Trophoblast cell (in vitro differentiated cells and primary cell): ENCODE results near the gene NOMO2.
"Not testable (repeated sequence)": the region's sequence is repeated elsewhere in the genome, so short reads cannot be mapped to it uniquely, and the experiment has no call there.

Experiments
- DNase-seq, 2 donors: peaks; one replicate each; pipeline ENCODE4 v3.0.0-alpha.2; 2016
- H2AFZ ChIP-seq: 2 replicates; pipeline ENCODE4 v1.6.1; 2013; ENCODE audit warnings: low read length, moderate library complexity, mild to moderate bottlenecking; ENCODE audit not compliant: insufficient read depth, poor library complexity
- H2AK5ac ChIP-seq: 2 replicates; pipeline ENCODE4 v1.6.1; 2013; ENCODE audit warnings: mild to moderate bottlenecking, low read length
- H2BK120ac ChIP-seq: 2 replicates; pipeline ENCODE4 v1.6.1; 2013; ENCODE audit warnings: low read length, mild to moderate bottlenecking, moderate library complexity; ENCODE audit not compliant: insufficient read depth, poor library complexity
- H2BK12ac ChIP-seq: 2 replicates; pipeline ENCODE4 v1.6.1; 2013; ENCODE audit warnings: mild to moderate bottlenecking, low read length, moderate library complexity
- H2BK5ac ChIP-seq: 2 replicates; pipeline ENCODE4 v1.6.1; 2013; ENCODE audit warnings: low read length, low read depth, moderate library complexity, mild to moderate bottlenecking; ENCODE audit not compliant: poor library complexity
- H3K14ac ChIP-seq: 2 replicates; pipeline ENCODE4 v1.6.1; 2013; ENCODE audit warnings: mild to moderate bottlenecking, low read length
- H3K18ac ChIP-seq: 2 replicates; pipeline ENCODE4 v1.6.1; 2013; ENCODE audit warnings: mild to moderate bottlenecking, low read length
- H3K23ac ChIP-seq: 2 replicates; pipeline ENCODE4 v1.6.1; 2013; ENCODE audit warnings: low read length
- H3K27ac ChIP-seq: 2 replicates; pipeline ENCODE4 v1.5.1; 2013; ENCODE audit warnings: low read depth, mild to moderate bottlenecking, inconsistent platforms, low read length, moderate library complexity
- H3K27me3 ChIP-seq: 2 replicates; pipeline ENCODE4 v1.6.1; 2013; ENCODE audit warnings: inconsistent platforms, mild to moderate bottlenecking, low read length, moderate library complexity; ENCODE audit not compliant: insufficient read depth
- H3K36me3 ChIP-seq, 2 experiments: 1 replicate in 1 of 2; 2 replicates in 1 of 2; pipeline ENCODE4 v1.6.1; 2013; ENCODE audit warnings: low read length in 2 of 2, mild to moderate bottlenecking in 2 of 2, moderate library complexity in 1 of 2; ENCODE audit not compliant: insufficient read depth in 2 of 2, control insufficient read depth in 1 of 2
- H3K4ac ChIP-seq: 2 replicates; pipeline ENCODE4 v1.6.1; 2013; ENCODE audit warnings: low read depth, mild to moderate bottlenecking, low read length, moderate library complexity
- H3K4me1 ChIP-seq, 2 experiments: 1 replicate in 1 of 2; 2 replicates in 1 of 2; pipeline ENCODE4 v1.6.1; 2013; ENCODE audit warnings: low read length in 2 of 2, mild to moderate bottlenecking in 2 of 2, moderate library complexity in 1 of 2; ENCODE audit not compliant: insufficient read depth in 2 of 2, control insufficient read depth in 1 of 2
- H3K4me2 ChIP-seq: 2 replicates; pipeline ENCODE4 v1.6.1; 2013; ENCODE audit warnings: inconsistent platforms, mild to moderate bottlenecking, low read length, moderate library complexity
- H3K4me3 ChIP-seq: 2 replicates; pipeline ENCODE4 v1.5.1; 2013; ENCODE audit warnings: mild to moderate bottlenecking, low read depth, low read length, inconsistent platforms
- H3K79me1 ChIP-seq: one replicate; pipeline ENCODE4 v1.6.1; 2013; ENCODE audit warnings: low read length
- H3K79me2 ChIP-seq: 2 replicates; pipeline ENCODE4 v1.6.1; 2013; ENCODE audit warnings: low read length, mild to moderate bottlenecking; ENCODE audit not compliant: control insufficient read depth, insufficient read depth, poor library complexity
- H3K9ac ChIP-seq: 2 replicates; pipeline ENCODE4 v1.6.1; 2013; ENCODE audit warnings: mild to moderate bottlenecking, low read length
- H3K9me3 ChIP-seq: 2 replicates; pipeline ENCODE4 v1.6.1; 2013; ENCODE audit warnings: low read depth, mild to moderate bottlenecking, control low read depth, inconsistent platforms, low read length; ENCODE audit not compliant: insufficient read depth
- H4K12ac ChIP-seq: 2 replicates; pipeline ENCODE4 v1.6.1; 2013; ENCODE audit warnings: low read depth, mild to moderate bottlenecking, low read length, moderate library complexity
- H4K8ac ChIP-seq: 2 replicates; pipeline ENCODE4 v1.6.1; 2013; ENCODE audit warnings: low read depth, mild to moderate bottlenecking, low read length, moderate library complexity
- H4K91ac ChIP-seq: one replicate; pipeline ENCODE4 v1.6.1; 2013; ENCODE audit warnings: low read depth, mild to moderate bottlenecking, low read length, moderate library complexity
- WGBS: extraction: QIAGEN DNeasy Blood & Tissue Kit; methylation state at CpG from one replicate; pipeline ENCODE4 v1.1.7; 2013; ENCODE audit warnings: missing lambda C conversion rate; ENCODE audit not compliant: insufficient read length, insufficient coverage; ENCODE audit errors: extremely low coverage; 5-methylcytosine and 5-hydroxymethylcytosine counted together

Gene NOMO2

DNA sequence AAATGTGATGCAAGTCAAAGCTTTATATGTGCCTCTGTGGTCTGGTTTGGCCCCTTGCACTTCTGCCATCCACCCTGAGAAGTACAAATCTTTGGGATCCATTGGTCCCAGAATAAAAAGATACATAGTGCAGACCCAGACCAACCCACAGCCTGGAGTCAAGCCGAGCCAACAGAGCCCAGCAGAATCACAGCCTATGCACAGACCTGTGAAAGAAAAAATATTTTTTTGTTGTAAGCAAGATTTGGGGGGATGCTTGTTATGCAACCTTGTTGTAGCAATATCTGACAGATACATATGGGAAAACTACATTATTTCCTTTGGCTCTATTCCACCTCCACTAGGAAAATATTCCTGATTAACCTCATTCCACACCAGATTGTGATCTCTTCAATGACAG is 36.7 kb upstream of the NOMO2 start:
- H3K4ac ChIP-seq, H3K4me3 ChIP-seq, H3K4me2 ChIP-seq, H2BK12ac ChIP-seq, H2BK120ac ChIP-seq, H2AK5ac ChIP-seq, H4K91ac ChIP-seq, H4K12ac ChIP-seq, H3K9me3 ChIP-seq, H3K14ac ChIP-seq, H2AFZ ChIP-seq, H2BK5ac ChIP-seq, H3K23ac ChIP-seq, H3K9ac ChIP-seq, H3K79me2 ChIP-seq, H3K79me1 ChIP-seq, H3K36me3 ChIP-seq, H3K4me1 ChIP-seq, H3K18ac ChIP-seq, H4K8ac ChIP-seq, H3K27ac ChIP-seq, H3K27me3 ChIP-seq: not testable (repeated sequence)
- DNase-seq = peak in 1 of 2 donors; percentile 1
- WGBS = no CpG with 5 or more reads among the region's 1 CpG

DNA sequence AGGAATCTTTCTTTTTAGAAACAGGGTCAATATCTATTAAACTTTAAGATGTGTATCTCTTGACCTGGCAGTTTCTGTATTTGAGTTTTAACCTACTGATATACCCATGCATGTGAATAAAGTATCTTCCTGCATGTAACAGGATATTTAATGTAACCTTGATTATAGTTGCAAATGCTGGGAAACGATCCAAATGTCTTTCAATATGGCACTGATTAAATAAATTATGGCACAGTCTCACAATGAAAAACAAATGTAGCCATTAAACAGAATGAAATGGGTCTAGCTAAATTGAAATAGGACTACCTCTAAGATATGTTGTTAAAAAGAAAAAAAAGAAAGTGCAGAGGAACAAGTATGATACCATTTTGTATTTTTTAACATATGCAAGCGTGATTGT is 35.8 kb upstream of the NOMO2 start:
- not testable (repeated sequence) for H3K79me2 ChIP-seq, H2BK120ac ChIP-seq, H4K12ac ChIP-seq, DNase-seq, H2AFZ ChIP-seq, H3K4ac ChIP-seq, H2BK5ac ChIP-seq, H3K27me3 ChIP-seq, H2AK5ac ChIP-seq, H3K18ac ChIP-seq, H3K27ac ChIP-seq, H2BK12ac ChIP-seq, H3K4me1 ChIP-seq, H3K14ac ChIP-seq, H3K9ac ChIP-seq, H3K36me3 ChIP-seq, H4K91ac ChIP-seq, H4K8ac ChIP-seq, H3K23ac ChIP-seq, H3K79me1 ChIP-seq, H3K9me3 ChIP-seq, H3K4me3 ChIP-seq, H3K4me2 ChIP-seq
- WGBS = no CpG with 5 or more reads among the region's 2 CpGs

DNA sequence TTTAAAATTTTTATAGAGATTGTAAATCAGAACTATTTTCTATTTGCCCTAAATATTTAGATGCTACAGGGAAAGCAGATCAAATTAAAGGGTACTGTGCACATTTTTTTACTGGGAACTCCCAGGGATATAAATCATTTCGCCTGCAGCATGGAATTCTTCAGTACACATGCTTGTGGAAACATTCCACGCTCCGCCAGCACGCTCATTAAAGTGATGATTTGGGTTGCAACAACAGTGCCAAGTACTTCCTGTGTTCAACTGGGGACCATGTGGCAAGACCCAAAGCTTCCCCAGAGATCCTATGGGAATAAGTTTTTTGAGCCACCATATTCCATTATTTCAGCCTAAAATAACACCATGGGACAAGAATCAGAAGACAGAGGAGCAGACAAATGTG is 35.4 kb upstream of the NOMO2 start:
- not testable (repeated sequence) for H3K4me2 ChIP-seq, H3K4ac ChIP-seq, H4K8ac ChIP-seq, H3K27me3 ChIP-seq, H2BK120ac ChIP-seq, H2AFZ ChIP-seq, H3K36me3 ChIP-seq, H3K27ac ChIP-seq, H3K79me1 ChIP-seq, H2AK5ac ChIP-seq, H3K9ac ChIP-seq, H4K91ac ChIP-seq, H3K79me2 ChIP-seq, H3K18ac ChIP-seq, H3K4me3 ChIP-seq, H3K23ac ChIP-seq, H3K9me3 ChIP-seq, H4K12ac ChIP-seq, H3K4me1 ChIP-seq, H2BK5ac ChIP-seq, H2BK12ac ChIP-seq, H3K14ac ChIP-seq
- DNase-seq = peak; percentile 35 to 63
- WGBS = no CpG with 5 or more reads among the region's 4 CpGs

DNA sequence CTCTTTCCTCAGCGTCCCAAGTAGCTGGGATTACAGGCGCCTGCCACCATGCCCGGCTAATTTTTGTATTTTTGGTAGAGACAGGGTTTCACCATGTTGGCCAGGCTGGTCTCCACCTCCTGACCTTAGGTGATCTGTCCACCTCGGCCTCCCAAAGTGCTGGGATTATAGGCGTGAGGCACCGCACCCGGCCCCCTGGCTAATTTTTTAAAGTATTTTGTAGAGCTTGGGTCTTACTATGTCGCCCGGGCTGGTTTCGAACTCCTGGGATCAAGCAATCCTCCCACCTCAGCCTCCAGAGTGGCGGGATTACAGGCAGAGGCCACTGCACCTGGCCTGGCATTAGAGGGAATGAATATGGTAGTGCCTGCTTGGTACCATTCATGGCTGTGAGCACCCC is 33.9 kb upstream of the NOMO2 start:
- not testable (repeated sequence) for H3K4me3 ChIP-seq, H3K18ac ChIP-seq, H3K27me3 ChIP-seq, H3K14ac ChIP-seq, H2AK5ac ChIP-seq, H2AFZ ChIP-seq, H4K8ac ChIP-seq, H3K79me1 ChIP-seq, DNase-seq, H3K9me3 ChIP-seq, H3K4me1 ChIP-seq, H4K91ac ChIP-seq, H2BK5ac ChIP-seq, H3K36me3 ChIP-seq, H3K4me2 ChIP-seq, H4K12ac ChIP-seq, H2BK12ac ChIP-seq, H3K4ac ChIP-seq, H3K23ac ChIP-seq, H3K79me2 ChIP-seq, H2BK120ac ChIP-seq, H3K27ac ChIP-seq, H3K9ac ChIP-seq
- WGBS = no CpG with 5 or more reads among the region's 11 CpGs

DNA sequence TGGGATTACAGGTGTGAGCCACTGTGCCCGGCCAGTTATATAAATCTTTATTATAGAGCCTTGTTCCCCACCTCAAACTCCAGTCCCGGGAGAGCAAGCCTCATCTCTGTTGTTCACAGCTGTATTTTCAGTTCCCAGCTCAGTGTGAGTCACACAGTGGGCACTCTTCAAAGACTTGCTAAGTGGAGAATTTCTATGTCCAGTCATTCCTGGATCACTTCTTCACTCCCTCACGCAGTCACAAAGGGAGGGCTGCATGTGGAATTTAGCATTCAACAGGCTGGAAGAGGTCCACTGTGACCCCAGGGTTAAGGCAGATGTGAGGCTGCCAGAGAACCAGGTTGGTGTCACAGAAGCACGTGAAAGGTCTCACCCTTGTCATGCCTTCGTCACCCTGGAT is 33.0 kb upstream of the NOMO2 start:
- not testable (repeated sequence) for H2AK5ac ChIP-seq, H3K4ac ChIP-seq, H3K9me3 ChIP-seq, H2BK120ac ChIP-seq, H2BK12ac ChIP-seq, H3K23ac ChIP-seq, H2AFZ ChIP-seq, H4K8ac ChIP-seq, H3K27me3 ChIP-seq, H3K36me3 ChIP-seq, H3K4me1 ChIP-seq, H3K14ac ChIP-seq, H3K4me2 ChIP-seq, H3K27ac ChIP-seq, H2BK5ac ChIP-seq, H4K12ac ChIP-seq, H3K18ac ChIP-seq, H3K4me3 ChIP-seq, H3K79me1 ChIP-seq, H4K91ac ChIP-seq, H3K79me2 ChIP-seq, H3K9ac ChIP-seq
- DNase-seq = peak; percentile 17 to 42
- WGBS = no CpG with 5 or more reads among the region's 5 CpGs
